Astrocyte of the cerebellum (primary cell): ENCODE measurements around the gene PDAP1.

Experiments
- DNase-seq: peaks from one replicate; pipeline ENCODE4 v3.0.0-alpha.2; 2011; ENCODE audit warnings: low read depth
- H3K4me3 ChIP-seq: 2 replicates; pipeline ENCODE4 v1.5.1; 2011; ENCODE audit warnings: mild to moderate bottlenecking, low read depth, low read length, moderate library complexity
- in situ Hi-C: cut with HindIII; loops from 2 replicates; pipeline ENCODE4 v1.10.0; 2017; ENCODE audit warnings: low sequenced_read_pairs
- TF ChIP-seq, protein P1 (sequence below): IDR thresholded peaks from 2 replicates; pipeline ENCODE4 v1.5.1; 2012; ENCODE audit warnings: low read length, low read depth, moderate library complexity, mild to moderate bottlenecking; ENCODE audit errors: missing control alignments

The PDAP1 gene

DNA sequence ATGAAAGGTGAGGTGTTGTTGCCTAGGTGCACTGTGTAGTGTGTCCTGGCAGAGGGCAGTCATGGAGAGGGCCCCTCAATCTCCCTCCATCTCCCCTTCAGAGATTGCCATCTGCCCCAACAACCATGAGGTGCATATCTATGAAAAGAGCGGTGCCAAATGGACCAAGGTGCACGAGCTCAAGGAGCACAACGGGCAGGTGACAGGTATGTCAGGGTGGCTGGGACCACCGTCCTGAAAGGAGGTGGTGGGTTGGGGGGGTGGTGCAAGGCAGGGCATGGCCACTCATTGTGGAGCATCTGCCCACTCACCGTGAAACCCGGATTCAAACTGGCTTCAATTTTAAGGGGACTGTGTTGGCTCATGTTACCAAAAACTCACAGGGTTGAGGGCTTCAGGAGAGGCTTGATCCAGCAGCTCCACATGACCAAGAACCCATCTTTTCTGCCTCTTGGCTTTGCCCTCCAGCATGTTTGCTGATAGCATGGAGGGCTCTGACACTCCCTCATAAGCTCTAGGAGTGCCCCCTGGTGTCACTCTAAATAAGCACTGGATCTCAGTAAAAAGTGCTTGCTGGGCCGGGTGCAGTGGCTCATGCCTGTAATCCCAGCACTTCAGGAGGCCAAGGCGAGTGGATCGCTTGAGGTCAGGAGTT is 21.7 kb downstream of the PDAP1 start:
- DNase-seq = no peak
- no peak overlapping the region for H3K4me3 ChIP-seq
- TF ChIP-seq, protein P1, sequence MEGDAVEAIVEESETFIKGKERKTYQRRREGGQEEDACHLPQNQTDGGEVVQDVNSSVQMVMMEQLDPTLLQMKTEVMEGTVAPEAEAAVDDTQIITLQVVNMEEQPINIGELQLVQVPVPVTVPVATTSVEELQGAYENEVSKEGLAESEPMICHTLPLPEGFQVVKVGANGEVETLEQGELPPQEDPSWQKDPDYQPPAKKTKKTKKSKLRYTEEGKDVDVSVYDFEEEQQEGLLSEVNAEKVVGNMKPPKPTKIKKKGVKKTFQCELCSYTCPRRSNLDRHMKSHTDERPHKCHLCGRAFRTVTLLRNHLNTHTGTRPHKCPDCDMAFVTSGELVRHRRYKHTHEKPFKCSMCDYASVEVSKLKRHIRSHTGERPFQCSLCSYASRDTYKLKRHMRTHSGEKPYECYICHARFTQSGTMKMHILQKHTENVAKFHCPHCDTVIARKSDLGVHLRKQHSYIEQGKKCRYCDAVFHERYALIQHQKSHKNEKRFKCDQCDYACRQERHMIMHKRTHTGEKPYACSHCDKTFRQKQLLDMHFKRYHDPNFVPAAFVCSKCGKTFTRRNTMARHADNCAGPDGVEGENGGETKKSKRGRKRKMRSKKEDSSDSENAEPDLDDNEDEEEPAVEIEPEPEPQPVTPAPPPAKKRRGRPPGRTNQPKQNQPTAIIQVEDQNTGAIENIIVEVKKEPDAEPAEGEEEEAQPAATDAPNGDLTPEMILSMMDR = no peak
- in situ Hi-C loops = no loop called here

DNA sequence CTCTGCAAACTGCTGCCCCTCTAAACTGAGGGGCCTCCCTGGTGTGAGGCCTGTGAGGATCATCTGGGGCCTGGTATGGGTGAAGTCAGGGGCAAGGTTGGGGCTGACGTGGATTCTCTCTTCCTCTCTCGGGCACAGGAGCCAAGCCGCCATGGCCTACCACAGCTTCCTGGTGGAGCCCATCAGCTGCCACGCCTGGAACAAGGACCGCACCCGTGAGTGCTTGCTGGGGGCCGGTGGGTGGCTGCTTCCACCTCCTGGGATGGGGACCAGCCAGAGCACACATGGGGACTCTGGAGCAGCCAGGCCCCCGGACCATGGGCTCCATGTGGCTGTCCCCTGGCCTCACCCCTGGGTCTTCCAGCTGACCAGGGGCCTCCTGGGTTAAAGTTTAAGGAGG is 22.8 kb downstream of the PDAP1 start:
- TF ChIP-seq, protein P1 = no peak
- no peak for DNase-seq
- H3K4me3 ChIP-seq = no peak overlapping the region
- in situ Hi-C loops = no loop called here

DNA sequence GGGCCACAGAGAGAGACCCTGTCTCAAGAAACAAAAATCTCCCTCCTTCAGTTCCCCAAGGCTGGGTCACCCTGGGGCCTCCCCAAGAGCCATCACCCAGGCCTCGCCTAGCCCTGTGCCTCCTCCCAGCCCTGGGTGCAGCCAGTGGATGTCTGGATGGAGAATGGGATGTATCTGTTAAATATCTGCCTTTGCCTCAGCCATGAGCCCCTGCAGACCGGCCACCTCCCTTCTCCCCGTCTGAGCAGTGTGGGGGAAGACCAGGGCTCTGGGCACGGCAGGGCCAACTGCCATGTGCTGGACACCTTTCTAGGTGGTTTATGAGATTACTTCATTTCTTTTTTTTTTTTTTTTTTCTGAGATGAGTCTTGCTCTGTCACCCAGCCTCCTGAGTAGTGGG is 23.9 kb downstream of the PDAP1 start:
- TF ChIP-seq, protein P1 = no peak
- in situ Hi-C loops = no loop called here
- no peak overlapping the region for H3K4me3 ChIP-seq
- DNase-seq = no peak

GRCh38 chr7:99383791-99384370 is 24.5 kb downstream of the PDAP1 start:
- DNase-seq = no peak
- no peak overlapping the region for H3K4me3 ChIP-seq
- TF ChIP-seq, protein P1 = no peak
- in situ Hi-C loops = no loop called here

DNA sequence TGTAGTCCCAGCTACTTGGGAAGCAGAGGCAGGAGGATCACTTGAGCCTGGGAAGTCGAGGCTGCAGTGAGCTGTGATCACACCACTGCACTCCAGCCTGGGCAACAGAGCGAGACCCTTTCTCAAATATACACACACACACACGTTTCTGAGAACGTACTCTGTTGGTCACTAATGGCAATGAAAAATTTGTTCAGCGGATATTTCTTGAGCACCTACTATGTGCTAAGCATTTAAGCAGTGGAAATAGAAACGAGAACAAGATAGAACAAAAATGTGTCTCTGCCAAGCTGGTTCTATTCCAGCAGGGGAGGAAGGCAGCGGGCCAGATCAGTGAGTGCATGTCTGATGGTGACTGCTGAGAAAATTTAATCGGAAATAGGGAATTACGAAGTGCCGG is 25.2 kb downstream of the PDAP1 start:
- TF ChIP-seq, protein P1 = no peak
- in situ Hi-C loops = no loop called here
- H3K4me3 ChIP-seq = no peak overlapping the region
- no peak for DNase-seq

DNA sequence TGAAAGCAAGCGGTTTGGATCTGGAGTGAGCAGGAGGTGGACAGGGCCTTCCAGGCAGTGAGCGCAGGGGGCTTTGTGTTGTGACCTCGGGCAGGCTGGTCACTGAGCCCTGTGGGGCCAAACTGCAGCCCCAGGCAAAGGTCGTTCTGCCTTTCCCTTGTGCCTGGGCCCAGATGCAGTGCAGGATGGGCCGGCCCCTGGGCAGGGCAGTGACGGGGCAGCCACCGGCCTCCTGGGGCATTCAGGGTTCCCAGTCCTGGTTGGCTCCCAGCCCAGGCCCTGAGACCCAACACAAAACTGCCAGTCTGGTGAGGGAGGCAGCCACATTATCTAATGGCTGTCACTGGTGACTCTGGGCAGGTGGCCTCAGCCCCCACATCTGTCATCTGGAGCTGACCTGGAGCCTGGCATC is 26.7 kb downstream of the PDAP1 start:
- TF ChIP-seq, protein P1 = no peak
- in situ Hi-C loops = no loop called here
- H3K4me3 ChIP-seq = no peak overlapping the region
- DNase-seq = no peak
